NCI-H1092 (cell line): ENCODE data around the gene APBA3.

ENCODE experiments used
- DNase-seq: peaks from one replicate; lab custom pipeline; 2025; lab: John Stamatoyannopoulos, UW

APBA3 gene

DNA sequence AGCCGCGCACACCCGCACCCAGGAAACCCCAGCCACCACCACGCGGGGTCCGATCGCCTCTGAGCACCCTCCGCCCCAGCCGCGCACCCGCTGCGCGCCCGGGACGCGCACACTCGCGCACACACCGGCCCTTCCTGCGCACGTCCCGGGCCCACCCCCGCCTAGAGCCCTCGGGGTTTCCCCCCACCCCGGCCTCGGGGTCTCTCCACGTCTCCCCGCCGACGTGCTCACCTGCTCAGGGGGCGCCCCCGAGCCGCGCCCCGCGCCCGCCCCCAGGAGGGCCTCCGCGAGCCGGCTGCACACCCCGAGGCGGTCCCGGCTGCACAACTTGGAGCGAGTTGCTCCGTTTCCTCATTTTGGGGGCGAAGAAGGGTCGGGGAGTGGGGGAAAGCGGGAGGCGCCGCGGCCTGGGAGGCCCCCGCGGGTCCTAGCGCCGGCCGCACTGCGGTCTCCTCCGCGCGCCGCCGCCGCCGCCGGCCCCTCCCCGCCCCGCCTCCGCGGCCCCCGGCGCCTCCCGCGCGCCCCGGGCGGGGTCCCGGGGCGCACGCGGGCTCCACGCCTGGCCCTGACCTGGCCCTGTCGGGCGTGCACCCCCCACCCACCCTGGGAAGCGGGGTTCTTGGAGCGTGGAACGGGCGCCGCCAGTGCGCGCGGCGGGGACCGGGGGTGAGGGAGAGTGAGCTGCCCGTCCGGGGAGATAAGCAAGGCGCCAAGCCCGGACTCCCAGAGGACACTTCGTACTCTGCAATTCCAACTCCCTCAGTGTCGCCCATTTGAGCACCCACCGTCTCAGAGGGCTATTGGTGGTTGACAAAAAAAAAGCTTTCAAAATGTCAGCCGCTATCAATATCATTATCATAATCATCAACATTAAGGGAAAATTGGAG, 24.7 kb upstream of the APBA3 start, which contains the start of gene MATK:
Gene MATK (minus strand): TSS at position 444 of the 887 bp plus-strand sequence. CDS start 1,246 bp downstream, outside the sequence.
- DNase-seq = no peak

DNA sequence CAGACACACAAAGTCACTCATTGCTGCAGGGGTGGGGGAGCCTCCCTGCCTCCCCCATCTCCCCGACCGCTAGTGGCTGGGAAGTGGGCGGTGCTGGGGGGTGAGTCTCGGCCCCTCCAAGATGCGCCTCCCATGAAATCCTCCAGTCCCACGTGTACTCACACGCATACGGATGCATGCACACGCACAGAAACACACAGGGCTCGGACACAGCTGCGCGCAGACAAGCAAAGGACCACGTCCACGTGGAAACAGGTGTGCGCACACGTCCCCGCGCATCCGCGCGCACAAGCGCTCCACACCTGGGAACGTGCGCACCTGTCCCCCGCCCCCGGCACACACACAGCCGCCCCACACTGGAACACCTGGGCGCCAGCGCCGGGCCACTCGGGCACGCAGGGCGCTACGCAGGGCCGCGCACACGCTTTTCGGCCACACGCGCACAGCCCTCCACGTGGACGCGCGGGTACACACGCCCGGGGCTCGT, 24.0 kb upstream of the APBA3 start:
- no peak for DNase-seq

DNA sequence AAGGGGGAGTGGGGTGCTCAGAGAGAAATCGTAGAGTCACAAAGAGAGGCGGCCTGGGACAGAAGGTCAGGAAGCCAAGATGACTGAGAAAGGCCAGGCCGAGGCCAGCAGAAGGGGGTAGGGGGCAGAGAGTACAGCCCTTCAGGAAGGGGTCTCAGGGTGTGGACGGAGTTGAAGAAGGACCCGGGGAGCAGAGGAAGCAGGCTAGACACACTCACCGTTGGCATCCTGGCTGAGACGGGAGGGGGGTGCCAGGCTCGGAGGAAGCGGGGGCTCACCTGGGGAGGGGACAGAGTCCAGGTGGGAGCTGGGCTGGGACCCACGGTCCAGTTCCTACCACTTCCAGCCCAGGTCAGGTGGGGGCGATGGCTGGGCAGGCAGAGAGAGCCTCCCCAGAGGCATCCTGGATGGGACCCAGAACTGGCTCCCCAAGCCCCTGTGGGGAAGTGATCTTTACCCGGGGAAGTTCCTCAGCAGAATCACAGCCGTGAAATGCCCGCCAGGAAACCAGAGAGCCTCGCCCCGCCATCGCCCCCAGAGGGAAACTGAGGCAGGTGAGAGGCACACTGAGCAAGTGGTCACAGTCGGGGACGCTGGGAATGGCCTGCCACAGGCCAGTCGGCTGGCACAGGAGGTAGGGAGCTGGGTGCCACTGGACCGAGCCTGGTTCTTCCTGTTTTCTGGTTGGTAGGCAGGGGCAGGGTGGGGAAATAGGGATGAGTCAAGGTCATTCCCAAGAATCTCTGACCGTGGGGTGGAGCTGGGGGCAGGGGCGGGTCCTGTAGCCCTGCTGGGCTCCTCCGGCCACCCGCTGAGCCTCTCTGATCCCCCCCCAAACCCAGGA, 23.3 kb upstream of the APBA3 start:
- DNase-seq = no peak

DNA sequence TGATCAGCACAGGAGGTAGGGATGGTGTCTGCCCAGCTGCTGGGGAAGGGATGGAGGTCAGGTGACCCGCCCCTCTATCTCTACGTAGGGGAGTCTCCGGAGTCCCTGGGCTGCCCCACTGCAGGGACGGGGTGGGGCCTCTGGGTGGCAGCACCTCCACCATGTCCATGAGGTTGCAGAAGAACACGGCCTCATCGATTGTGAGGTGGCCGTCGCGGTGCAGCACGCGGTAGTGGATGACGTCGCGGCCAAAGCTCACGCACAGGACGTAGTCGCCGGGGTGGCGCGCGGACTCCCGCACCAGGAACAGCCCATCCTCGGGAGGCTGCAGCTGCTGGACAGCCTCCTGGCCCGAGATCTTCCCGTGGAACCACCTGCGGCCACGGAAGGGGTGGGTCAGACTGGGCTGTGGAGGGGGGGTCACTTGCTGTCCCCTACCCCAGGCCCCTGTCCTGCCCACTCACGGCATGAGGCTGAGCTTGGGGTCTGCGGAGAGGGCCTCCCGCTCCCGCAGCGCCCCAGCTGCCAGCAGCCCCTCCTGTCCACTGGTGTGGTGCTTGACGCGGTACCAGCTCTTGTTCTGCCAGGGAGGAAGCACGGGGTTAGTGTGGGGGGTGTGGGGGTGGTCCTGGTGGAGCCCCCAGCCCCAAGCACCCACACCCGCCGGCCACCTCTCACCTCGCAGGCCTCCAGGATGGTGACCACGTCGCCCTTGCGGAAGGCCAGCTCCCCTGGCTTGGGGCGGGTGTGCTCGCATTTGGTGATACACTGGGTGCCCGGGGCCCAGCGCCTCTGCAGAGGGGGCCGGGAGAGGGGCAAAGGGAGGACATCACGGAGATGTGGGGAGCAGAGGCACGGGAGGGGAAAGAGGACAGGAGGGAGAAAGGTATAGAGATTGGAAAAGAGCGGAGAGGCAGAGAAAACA, 22.4 kb upstream of the APBA3 start:
- DNase-seq = no peak

DNA sequence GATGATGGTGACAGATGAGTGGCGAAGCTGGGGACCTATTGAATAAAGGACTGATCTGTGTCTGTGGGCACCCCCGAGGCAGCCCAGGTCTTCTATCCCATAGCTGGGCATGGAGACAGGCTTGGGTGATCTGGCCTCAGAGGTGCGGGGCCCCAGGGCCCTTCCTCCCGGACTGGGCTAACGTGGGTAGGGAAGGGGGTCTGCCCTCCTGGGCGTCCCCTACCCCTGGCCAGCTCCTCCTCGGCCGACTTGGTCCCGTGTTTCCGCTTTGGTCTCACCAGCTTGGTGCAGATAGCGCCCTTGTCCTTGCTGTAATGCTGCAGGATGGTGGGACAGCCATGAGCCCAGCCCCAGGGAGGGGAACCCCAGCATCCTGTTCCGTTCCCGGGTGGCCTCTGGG, 21.4 kb upstream of the APBA3 start:
- no peak for DNase-seq

DNA sequence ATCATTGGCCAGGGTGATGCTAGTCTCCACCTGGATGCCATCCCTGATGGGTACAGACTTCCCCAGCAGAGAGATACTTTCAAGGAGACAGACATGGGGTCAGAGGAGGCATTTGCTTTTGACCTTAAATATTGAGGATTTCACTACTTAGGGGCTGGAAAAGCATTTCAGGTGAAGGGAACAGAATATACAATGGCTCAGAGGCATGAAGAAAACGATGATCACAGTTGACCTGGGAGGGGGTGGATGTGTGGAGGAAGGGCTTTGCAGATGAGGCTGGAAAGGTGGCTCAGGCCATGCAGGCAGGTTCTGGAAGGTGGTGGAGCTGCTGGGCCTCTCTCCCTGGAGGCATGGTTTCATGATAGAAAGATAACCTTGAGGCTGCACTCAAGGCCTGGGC, 20.8 kb upstream of the APBA3 start:
- no peak for DNase-seq

DNA sequence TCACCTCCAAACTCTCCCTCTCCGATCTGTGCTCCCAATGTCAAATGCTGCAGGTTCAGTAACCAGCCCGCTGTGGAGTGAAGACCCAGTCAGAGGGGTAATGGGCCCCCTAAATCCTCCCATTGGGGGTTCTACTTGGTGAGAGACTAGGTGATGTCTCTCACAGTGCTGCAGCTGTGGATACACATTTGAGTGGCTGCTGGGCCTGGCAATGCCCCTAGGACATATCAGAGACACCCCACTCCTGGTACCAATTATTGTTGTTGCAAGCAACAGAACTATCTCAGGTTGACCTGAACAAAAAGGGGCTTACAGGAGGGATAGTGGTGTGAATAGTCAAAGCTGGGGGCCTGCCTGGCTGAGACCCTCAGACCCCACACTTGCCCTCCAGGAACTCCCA, 20.1 kb upstream of the APBA3 start:
- no peak for DNase-seq

DNA sequence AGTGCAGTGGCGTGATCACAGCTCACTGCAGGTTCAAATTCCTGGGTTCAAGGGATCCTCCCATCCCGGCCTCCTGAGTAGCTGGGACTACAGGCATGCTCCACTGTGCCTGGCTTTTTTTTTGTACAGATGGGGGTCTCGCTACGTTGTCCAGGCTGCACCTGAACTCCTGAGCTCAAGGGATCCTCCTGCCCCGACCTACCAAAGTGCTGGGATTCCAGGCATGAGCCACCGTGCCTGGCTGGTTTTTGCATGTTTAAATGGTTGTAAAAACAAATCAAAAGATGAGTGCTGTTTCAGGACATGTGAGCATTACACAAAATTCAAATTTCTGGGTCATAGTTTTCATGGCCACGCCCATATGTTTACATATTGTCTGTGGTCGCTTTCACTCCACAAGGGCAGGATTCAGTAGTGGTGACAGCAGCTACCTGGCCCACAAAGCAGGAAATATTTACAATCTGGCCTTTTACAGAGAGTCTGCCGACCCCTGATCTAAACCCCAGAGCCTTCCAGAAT, 19.4 kb upstream of the APBA3 start:
- no peak for DNase-seq

DNA sequence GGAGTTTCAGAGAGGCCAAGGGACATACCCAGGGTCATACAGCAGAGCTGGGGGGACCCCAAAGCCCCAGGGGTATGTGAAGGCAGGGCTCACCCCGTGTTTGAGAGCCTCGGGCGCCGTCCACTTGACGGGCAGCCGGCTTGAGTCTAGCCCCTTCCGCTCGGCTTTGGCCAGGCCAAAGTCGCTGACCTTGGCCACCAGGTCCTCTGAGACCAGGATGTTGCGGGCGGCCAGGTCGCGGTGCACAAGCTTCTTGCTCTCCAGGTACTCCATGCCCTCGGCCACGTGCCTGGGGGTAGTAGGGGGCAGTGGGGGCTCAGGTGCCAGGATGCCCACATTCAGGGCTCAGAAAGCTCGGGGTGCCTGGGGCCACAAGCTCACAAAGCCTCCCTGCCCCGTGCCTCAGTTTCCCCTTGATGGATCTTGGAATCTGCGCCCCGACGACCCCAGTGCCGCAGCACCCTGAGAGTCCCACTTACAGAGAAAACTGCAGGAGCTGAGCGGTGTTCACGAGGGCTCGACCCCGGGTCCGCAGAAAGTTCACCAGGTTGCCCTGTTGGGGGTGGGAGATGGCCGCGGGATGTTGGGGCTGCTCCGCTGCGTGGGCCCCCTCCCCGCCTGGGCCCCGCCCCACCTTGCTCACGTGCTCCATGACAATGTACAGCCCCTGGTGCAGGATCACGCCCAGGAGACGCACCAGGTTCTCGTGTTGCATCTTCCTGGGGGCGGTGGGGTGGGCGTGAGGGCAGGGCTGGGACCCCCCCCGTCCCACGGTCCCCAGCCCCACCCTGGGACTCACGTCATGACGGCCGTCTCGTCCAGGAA, 17.6 kb upstream of the APBA3 start:
- DNase-seq = no peak

DNA sequence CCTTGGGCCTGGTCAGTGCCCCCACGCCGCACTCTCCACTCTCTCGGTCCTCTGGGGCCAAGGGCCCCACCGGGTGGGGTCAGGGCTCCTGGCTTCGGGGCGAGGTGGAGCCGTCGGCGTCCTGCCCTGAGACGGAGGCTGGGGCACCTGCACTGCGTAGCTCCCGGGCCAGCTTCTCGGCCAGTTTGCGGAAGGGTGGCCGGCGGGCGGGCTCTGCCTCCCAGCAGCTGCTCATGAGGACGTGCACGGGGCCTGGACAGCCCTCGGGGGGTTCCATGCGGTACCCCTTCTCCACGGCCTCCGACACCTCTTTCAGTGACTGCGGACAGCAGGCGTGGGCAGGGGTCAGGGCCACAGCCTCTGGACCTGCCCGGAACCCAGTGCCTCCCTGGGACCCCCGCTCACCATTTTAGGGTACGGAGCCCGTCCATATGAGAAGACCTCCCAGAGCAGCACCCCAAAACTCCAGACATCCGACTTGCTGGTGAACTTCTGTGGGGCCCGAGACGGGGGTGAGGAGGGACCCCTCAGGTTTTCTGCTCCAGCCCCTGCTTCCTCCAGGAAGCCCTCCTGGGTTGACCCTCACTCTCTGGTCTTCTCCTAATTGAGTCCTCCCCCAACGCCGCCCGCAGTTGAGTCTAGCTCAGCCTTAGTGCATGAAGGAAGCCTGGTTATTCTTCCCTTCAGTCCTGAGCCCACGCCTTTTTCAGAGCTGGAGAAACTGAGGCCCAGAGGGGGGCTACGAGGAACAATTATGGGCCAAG, 16.8 kb upstream of the APBA3 start:
- no peak for DNase-seq

DNA sequence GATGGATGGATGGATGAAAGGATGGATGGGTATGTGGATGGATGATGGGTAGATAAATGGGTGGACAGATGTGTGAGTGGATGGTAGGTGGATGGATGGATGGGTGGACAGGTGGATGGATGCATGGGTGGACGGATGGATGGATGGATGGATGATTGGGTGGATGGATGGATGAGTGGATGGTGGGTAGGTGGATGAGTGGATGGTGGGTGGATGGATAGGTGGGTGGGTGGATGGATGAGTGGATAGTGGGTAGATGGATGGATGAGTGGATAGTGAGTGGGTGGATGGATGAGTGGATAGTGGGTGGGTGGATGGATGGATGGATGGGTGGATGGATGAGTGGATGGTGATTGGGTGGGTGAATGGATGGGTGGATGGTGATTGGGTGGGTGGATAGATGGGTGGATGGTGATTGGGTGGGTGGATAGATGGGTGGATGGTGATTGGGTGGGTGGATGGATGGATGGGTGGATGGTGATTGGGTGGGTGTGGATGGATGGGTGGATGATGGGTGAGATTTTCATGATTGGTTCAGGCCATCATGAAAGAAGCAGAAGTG, 15.1 kb upstream of the APBA3 start:
- no peak for DNase-seq

DNA sequence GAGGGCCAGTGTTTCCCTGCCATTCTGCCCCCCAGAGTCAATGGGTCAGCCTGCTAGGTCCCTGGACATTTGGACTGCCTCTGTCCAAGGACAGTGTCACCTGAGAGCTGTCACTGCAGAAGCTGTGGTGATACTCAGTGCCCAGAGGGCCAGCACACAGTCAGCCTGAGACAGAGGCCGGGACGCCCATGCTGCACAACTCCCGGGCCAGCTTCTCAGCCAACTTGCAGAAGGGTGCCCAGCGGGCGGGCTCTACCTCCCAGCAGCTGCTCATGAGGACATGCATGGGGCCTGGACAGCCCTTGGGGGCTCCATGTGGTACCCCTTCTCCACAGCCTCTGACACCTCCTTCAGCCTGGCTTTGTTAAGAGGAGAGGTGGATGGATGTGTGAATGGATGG, 14.3 kb upstream of the APBA3 start:
- DNase-seq = no peak

DNA sequence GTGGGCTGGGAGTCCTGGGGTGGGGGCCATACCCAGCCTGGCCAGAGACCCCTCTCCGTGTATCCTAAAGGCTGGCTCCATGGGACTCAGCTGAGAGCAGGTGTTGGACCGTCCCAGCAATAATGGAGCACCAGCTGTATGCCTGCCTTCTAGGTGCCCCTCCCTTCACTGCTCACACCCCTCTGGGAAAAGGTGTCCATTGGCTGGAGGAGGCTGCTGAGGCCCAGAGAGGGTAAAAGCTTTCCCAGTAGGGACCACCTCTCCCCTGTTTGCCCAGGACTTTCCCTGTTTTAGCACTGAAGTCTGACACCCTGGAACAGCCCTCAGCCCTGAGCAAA, 13.9 kb upstream of the APBA3 start:
- DNase-seq = no peak

DNA sequence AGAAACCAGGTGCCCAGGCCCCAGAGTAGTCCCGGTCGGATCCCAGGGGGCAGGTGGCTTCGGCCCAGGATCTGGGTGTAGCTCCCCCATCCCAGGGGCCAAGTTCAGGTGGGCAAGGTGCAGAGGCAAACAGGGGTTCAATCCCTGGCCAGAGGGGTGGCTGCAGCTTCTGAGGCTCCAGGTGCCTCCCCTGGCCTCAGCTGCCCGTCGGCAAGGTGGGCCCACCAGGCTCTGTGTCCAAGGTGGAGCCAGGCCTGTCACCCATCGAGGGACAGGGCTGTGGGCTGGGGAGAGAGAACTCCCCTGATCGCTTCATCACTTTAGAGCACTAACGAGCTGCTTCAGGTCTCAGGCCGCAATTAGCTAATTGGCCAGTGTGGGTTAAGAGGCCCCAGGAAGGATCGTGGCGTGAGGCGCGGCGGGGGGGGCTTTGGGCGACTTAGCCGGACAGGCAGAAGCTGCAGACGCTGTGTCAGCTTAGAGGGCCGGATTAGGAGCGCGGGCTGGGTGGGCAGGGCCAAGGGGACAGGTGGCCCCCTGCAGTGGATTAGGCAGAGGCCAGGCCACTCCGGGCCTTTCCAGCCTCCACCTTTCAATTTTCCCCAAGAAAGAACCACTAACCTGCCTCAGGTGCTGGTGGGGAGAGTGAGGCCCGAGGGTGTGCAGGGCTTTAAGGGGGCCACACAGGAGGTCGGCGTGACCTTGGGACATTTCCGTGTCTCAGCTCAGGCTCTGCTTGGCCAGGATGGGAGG, 13.3 kb upstream of the APBA3 start:
- no peak for DNase-seq

DNA sequence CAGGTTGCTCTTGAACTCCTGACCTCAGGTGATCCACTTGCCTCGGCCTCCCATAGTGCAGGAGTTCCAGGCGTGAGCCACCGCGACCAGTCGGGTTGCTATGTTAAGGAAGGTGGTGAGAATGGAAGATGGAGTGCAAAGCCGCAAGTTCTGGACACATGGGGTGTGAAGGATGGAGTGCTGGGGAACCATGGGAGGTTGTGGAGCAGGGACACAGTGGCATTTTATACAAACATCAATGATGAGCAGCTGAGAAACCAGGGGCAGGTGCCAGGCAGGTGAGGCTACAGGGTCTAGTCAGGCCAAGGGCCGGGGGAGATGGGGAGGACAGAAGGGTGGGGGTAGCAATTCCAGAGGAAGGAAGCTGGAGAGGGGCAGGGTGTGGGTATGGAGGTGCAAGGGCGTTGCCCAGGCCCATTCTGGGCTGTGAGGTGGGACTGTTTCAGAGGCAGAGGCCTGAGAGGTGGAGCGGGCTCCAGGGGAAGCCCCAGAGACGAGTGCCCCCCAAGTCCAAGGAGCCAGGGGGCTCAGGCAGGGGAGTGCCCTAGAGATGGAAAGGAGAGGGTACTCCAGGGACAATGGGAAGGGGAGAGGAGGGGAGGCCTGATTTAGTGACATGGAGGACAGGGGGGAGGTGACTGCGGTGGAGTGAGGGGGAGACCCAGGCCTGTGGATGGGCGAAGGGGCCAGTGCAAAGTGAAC, 12.5 kb upstream of the APBA3 start:
- no peak for DNase-seq

DNA sequence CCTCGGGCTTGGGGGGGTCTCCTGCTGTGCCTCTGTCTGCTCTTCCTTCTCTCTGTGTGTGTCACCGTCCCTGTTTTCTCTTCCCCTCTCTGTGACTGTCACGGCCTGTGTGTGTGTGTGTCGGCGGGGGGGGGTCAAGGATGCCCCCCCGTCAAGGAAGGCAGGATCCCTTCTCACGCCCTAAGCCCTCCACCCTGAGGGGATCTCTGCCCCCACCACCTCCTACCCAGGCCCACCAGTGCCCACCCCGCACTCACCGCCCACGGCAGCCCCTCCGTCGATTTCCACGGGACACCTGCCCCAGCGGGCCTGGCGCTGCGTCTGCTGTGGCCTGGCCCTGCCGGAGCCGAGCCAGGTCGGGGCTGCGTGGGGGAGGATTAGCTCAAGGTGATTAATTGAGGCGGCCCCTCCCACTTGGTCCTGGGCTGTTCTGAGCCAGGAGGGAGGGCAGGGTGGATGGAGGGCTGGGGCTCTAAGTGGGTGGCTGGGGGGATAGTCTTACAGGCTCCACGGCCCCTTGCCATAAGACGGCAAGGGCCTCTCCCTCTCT, 10.5 kb upstream of the APBA3 start, which contains the start of gene RAX2:
Gene RAX2 (minus strand): TSS at position 323 of the 550 bp plus-strand sequence. CDS start 486 bp downstream, outside the sequence.
- DNase-seq = no peak

DNA sequence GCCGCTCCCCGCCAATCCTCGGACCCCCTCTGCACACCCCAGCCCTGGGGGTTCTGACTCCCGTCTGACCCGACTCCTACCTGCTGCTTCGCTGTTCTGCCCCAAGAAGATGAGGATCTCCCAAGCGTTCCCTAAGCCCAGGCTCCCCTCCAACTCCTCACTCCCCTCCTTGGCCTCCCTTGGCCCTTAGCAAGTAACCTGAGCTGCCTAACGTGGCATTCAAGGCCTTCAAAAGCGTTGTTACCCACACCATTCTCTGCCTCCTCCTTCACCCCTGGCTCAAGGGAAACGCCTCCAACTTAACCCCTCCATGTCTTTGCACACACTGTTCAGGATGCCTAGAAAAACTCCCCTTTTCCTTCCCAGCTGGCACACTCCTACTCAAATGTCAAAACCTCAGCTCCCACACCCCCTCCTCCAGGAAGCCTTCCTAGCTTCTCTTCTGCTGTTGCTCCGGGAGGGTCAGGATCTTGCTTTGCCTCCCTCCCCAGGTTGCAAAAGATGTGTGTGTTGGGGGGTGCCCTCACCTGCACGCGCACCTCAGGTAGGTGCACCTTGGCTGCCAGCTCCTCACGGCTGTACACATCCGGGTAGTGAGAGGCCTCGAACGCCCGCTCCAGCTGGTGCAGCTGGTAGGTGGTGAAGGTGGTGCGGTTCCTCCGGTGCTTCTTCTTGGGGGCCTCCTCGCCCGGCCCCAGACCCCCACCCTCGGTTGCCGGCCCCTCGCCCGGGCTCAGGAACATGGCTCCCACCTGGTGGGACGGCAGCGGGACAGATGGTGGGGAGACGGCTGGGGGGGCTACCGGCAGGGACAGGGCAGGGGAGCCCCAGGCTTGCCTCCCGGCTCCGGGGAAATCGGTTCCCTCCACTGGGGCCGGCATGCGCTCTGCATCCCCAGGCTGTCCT, 9.8 kb upstream of the APBA3 start:
- DNase-seq = no peak
